ENCODE data around the gene MTHFD1L.

DNA sequence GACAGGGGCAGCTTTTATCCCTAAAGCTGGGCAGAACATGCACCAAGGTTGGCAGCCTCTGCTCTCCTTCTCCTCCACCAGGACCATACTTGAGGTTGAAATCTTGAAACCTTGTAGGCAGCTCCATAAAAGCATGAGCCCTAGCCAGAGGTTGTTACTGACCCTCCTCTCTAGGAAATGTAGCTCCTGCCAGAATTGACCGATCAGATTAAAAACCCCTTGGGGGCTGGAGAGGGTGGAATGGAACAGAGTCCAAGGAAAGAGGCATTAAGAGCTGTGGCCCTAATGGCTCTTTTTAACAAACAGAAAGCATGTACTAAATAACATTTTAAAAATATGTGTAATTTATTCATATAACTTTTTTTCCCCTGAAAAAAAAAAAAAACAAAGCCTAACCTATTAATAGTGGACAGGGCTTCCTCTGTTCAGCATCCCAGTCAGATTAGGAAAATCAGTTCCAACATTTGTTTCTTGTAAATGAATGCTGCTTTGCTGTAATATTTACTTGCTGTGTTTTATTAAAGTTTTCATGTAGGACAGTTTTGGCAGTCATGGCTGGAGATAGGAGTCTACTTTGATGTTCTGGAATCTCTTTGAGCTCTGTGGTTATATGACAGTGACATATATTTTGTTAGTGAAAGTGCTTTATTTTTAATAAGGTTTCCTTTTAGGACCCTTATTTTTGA is 41.3 kb downstream of the MTHFD1L start:
- TF ChIP-seq, protein P1, sequence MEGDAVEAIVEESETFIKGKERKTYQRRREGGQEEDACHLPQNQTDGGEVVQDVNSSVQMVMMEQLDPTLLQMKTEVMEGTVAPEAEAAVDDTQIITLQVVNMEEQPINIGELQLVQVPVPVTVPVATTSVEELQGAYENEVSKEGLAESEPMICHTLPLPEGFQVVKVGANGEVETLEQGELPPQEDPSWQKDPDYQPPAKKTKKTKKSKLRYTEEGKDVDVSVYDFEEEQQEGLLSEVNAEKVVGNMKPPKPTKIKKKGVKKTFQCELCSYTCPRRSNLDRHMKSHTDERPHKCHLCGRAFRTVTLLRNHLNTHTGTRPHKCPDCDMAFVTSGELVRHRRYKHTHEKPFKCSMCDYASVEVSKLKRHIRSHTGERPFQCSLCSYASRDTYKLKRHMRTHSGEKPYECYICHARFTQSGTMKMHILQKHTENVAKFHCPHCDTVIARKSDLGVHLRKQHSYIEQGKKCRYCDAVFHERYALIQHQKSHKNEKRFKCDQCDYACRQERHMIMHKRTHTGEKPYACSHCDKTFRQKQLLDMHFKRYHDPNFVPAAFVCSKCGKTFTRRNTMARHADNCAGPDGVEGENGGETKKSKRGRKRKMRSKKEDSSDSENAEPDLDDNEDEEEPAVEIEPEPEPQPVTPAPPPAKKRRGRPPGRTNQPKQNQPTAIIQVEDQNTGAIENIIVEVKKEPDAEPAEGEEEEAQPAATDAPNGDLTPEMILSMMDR (IDR thresholded peaks at IDR 0.05), result no peak
- TF ChIP-seq POLR2A (IDR thresholded peaks at IDR 0.05), result no peak
